SKM-1 (cell line): Measurements from ENCODE around the gene STIM2.
"Not testable (repeated sequence)": the region's sequence is repeated elsewhere in the genome, so short reads cannot be mapped to it uniquely, and the experiment has no call there.

Source experiments
- DNase-seq: peaks from one replicate; lab custom pipeline; 2025; ENCODE audit not compliant: unreplicated experiment; lab: John Stamatoyannopoulos, UW

STIM2 gene

GRCh38 chr4:27023366-27023765, 162.7 kb downstream of the STIM2 start:
- DNase-seq, result no peak

DNA sequence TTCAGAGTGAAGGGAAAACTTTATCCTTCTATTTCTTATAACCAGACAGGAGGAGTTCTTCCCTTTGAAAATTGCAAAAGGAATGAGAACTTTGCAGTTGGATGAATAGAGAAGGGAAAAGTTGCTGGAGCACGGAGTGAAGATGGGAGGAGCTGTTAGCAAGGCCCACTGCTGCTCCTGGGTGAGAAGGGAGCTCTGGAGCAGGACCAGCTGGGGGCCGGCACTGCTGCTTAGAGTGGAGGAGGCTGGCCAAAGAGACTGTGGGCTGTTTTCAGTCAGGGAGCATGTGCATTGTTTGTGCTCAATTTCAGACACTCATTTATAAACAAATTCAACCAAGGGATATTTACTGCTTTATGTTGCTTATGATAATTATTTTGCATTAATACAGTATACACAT, 164.2 kb downstream of the STIM2 start:
- no peak for DNase-seq

- no peak for DNase-seq
These were observed 166.8 kb downstream of the STIM2 start for GRCh38 chr4:27027428-27027827.

DNA sequence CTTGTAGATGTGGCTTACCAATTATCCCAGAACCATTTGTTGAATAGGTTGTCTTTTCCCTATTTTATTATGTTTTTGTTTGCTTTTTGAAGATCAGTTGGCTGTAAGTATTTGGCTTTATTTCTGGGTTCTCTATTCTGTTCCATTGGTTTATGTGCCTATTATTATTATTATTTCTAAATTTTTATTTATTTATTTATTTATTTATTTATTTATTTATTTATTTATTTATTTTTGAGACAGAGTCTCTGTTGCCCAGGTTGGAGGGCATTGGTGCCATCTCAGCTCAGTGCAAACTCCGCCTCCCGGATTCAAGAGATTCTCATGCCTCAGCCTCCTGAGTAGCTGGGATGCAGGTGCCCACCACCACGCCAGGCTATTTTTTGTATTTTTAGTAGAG, 174.5 kb downstream of the STIM2 start:
- not testable (repeated sequence) for DNase-seq

DNA sequence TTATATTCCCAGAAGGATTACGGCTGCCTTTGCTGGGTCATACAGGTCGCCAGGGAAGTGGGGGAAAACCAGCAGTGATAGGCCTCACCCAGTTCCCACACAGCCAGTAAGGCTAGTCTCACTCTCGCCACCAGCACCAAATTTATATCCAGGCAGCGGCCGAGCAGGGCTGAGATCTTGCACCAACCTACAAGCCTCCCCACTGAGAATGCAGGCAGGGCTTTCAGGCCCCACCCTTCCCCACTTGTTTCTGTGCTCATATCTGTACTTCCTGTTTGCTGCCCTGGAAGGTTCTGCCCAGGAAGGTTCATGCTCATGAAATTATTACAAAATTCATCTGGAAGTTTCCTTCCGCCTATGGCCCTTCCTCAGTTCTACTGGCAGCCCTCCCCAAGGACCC, 179.7 kb downstream of the STIM2 start:
- peak; percentile 65 for DNase-seq

DNA sequence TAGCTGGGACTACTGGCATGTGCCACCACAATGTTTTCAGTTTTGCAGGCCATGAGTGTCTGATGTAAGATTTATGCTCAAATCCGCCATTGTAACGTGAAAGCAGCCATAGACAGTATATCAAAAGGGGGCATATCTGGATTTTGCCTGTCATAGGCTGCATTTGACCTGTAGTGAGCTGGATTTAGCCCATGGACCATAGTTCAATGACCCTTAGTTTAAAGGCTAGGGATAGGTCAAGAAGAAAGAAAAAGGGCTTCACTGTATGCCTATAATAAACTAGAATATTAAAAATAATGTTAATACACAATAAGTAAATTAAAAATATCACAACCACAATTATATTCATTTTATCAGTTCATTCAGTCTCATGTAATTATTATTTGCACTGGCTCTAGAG, 181.8 kb downstream of the STIM2 start:
- DNase-seq, result no peak

DNA sequence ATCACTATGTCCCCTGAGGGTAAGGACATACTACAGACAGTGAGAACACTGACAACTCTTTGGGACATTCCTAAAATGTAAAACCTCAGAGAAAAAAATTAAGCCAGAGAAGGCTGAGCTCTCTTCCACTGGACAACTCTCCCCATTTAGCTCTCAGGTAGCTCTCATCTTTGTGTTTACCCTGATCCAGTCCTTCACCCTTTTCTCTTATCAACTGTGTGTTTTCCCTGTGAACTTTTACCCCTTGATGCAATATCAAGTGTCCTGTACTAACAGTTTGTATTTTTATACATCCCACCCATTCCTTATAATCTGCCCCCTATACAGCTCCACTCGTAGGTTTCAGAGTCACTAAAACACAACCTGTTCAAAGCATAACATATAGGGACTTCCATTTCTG, 182.6 kb downstream of the STIM2 start:
- no peak for DNase-seq

DNA sequence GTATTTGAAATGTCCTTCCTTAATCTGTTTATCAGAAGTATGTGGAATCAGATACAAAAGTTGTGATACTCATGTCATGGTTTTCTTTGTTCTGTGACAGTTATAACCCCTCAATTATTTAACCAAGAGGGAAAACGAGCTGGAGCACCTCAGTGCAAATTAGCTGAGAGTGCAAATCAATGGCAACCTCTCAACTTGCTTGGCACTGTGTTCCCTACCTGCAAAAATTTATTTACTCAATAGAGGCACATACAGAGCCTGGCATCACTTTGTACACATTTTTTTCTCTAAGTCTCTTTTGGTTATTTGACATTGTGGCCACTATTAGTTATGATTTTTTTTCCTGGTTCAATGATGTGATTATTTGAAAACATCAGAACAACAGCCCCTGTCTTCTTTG, 186.2 kb downstream of the STIM2 start:
- DNase-seq, result no peak

GRCh38 chr4:27048429-27049238, 188.0 kb downstream of the STIM2 start:
- DNase-seq, result peak; percentile 44

- no peak for DNase-seq
These were observed 188.7 kb downstream of the STIM2 start for GRCh38 chr4:27049239-27049829.

DNA sequence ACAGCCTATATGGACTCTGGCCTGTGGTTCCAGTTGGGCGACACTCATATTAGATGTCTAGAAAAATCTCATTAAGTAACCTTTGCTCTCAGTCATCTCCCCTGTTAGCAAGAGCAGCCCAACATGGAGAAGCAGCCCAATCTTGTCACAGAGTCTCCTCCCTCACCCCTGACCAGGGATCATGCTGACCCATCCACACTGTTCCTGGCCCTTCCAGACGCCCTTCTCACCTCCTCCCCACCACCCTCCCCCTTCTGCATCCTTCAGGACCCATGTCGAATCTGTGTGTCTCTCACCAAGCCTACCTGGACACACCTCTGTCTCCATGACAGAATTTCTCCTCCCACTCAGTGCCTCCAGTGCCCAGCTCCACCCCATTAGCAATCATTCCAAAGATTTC, 190.1 kb downstream of the STIM2 start:
- no peak for DNase-seq

DNA sequence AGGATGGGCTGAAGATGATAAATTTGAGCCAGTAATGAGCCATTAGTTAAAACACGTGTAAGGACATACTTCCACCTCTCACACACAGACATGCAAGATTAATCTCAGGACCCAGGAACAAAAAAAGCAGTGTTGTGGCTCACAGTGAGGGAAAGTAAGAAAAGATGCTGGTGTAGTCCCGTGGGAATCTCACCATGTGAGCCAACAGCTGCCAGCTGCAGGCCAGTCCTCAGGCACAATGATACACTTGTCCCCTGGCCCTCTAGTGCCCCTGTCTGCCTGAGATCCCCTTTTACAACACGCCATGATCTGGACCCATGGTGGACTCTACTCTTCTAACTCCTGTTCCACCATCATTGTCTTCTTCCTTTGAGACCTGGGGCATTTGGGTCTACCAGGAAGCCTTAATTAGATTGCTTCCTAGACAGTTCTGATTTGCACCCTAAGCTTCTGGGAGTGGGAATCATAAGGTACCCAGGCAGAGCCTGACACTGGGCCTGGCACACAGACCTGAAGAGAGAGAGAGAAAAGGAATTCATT, 194.7 kb downstream of the STIM2 start:
- no peak for DNase-seq

- no peak for DNase-seq
These were observed 195.6 kb downstream of the STIM2 start for GRCh38 chr4:27056281-27056680.

DNA sequence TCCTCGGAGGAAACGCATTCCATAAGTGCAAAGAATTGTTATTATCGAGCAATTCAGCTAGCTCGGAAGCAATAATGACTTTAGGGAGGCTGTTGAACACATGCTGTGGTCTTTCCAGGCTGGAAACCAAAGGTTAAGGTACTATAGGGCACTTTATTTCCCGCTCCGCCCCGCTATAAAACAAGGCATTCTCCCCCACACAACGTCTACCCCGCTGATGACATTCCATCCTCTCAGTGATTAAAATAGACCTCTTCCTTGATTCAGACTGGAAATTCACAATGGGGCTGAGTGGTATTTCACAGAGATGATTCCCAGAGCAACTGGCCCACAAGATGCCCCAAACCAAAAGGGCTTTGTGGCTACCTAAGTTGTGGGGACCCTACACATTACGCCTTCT, 196.4 kb downstream of the STIM2 start:
- no peak for DNase-seq

DNA sequence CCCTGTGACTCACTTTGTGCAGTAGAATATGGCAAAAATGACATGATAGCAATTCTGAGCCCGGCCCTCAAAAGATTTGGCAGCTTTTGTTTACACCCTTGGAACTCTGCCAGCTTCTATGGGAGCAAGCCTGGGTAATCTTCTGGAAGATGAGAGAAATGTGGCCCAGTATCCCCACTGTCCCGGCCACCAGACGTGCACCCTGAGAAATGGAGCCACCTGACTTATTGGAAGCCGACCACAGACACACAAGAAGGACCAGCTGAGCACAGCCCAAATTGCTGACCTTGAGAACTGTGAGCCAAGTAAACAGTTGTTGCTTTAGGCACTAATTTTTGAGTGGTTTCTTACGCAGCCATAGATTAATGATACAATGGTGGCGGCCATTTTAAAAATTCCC, 197.0 kb downstream of the STIM2 start:
- no peak for DNase-seq

DNA sequence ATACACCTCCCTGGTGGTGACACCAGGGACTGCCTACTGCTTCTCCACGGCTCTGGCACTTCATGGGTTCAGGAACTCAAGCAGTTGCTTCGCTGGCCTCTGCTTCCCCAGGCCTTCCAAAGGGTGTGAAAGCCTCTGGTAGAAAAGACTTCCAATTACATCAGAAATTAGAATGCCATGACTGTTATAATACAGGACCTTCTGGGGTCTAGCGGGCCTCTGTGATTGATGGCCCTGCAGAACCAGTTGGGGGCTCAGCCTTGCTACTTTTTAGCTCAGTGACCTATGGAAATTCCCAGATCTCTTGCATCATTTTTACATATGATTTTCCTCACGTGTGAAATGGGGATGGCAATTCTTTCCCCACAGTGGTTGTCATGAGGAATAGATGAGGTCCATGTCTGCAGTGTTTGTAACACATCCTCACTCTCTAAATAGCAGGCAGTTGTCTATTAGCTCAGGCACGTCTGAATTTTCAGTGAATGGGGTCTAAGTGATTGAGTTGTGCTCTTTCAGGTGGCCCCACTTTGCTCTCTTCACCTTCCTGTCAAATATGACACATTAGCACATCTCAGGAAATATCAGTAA, 198.3 kb downstream of the STIM2 start:
- no peak for DNase-seq

DNA sequence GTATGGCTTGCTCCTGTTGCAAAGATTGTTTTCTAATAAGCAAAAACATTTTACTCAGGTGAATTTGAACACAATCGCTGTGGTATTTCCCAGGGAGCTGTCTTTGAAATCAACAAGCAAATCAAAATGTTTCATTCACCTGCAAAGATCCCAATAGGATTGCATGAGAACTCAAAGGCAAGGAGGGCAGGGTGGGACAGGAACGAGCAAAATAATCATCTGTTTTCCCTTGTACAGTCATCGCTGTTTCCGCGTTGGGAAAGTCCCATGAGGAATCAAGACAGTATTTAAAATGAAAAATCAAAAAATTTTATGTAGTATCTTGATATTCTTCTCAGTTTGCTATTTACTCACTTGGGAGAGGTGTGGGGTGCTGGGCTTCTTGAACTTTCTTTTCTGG, 198.8 kb downstream of the STIM2 start:
- no peak for DNase-seq

GRCh38 chr4:27062256-27062655, 201.6 kb downstream of the STIM2 start:
- DNase-seq, result no peak

DNA sequence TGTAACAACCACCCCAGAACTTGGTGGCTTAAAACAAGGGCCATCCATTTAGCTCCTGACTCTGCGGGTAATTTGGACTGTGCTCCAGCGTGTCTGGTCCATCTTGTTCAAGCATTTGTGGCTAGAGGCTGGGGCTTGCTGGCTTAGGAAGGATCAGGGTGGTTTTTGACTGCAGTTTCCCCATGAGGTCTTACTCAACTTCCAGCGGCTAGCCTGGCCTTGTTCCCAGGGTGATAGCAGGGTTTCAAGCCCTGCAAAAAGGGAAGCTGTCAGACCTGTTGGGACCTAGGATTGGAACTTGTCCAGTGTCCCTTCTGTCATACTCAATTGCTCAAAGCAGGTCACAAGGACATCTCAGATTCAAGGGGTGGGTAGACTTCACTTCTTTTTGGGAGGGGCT, 205.9 kb downstream of the STIM2 start:
- peak; percentile 95 for DNase-seq

DNA sequence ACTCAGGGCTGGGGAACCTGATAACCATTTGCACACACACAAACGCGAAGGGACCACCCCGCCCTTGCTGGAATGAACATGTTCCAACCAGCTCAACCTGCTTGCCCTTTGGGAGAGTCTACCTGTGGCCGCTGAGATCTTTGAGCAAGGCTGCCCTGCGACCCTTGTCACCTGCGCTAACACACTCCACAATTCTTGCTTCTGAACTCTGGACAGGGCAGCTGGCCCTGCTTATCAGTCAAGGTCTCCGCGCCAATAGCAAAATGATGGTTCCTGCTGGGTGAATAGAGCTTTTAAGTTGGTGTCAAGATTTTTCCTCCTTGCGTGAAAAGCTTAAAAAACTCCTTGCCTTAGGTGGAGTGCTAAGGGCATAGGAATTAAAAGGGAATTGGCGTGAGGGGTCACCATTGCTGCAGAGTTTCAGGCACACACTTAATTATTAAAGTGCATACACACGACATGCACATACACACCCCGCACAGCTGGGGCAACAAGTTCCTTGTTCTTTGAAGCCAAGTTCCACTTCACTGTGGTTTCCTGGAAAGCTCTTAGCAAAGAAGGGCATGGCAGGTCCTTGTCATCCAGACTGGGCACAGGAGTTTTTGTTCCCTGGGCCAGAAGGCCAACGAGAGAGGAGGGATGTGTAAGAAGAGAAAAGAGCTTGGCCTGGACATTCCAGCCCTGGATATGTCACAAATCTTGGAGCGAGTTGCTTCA, 207.7 kb downstream of the STIM2 start:
- peak; percentile 23 for DNase-seq
